HepG2 (cell line): Measurements from ENCODE around the gene CHKA. TPM values are rescaled to one million over a fixed set of nuclear protein-coding genes. Genes with fewer than 3 reads are reported as not detected.
A peak's percentile ranks its signal among the peaks of the same experiment; 100 is the strongest.

ENCODE experiments used
- HNF4G ChIP-seq, 2 experiments: sonication (generic) in 1 of 2; formaldehyde crosslinking in 1 of 2; IDR thresholded peaks; 2 replicates each; pipeline versions ENCODE4 v1.4.0 to v1.6.1; 2011 to 2020; ENCODE audit warnings: borderline replicate concordance in 2 of 2, low read depth in 2 of 2, mild to moderate bottlenecking in 2 of 2, low read length in 1 of 2, missing genetic modification reagents in 1 of 2, moderate library complexity in 1 of 2
- HNRNPUL1 ChIP-seq: fragments of 200-400 bp; formaldehyde crosslinking; IDR thresholded peaks from 2 replicates; pipeline ENCODE4 v1.6.1; 2017; ENCODE audit warnings: low read depth, mild to moderate bottlenecking, low read length, moderate library complexity
- ISL2 ChIP-seq: sonication (generic); formaldehyde crosslinking; IDR thresholded peaks from 2 replicates; pipeline ENCODE4 v1.5.0; 2020; ENCODE audit warnings: missing genetic modification reagents
- KLF6 ChIP-seq: IDR thresholded peaks from 2 replicates; pipeline ENCODE4 v1.8.0; 2016; ENCODE audit warnings: missing biosample characterization, missing genetic modification reagents
- TCF7L2 ChIP-seq: IDR thresholded peaks from 2 replicates; pipeline ENCODE4 v1.6.1; 2011; ENCODE audit warnings: mild to moderate bottlenecking, low read depth, low read length, moderate library complexity
- ZMAT3 ChIP-seq: sonication (generic); formaldehyde crosslinking; conservative IDR thresholded peaks from 2 replicates; pipeline ENCODE4 v1.7.0; 2021; ENCODE audit warnings: missing genetic modification reagents
- ZNF431 ChIP-seq: sonication (generic); formaldehyde crosslinking; IDR thresholded peaks from 2 replicates; pipeline ENCODE4 v1.9.0; 2022; ENCODE audit warnings: missing genetic modification reagents, low read depth, mild to moderate bottlenecking, borderline replicate concordance
- ZNF543 ChIP-seq: sonication (generic); formaldehyde crosslinking; IDR thresholded peaks from 2 replicates; pipeline ENCODE4 v1.4.0; 2020; ENCODE audit warnings: mild to moderate bottlenecking, missing genetic modification reagents
- ZNF598 ChIP-seq: sonication (generic); formaldehyde crosslinking; IDR thresholded peaks from 2 replicates; pipeline ENCODE4 v1.5.1; 2020; ENCODE audit warnings: mild to moderate bottlenecking, missing genetic modification reagents, borderline replicate concordance
- ZNF614 ChIP-seq: IDR thresholded peaks from 2 replicates; pipeline ENCODE4 v1.6.1; 2018; ENCODE audit warnings: missing biosample characterization, missing genetic modification reagents, inconsistent platforms, borderline replicate concordance
- ZNF879 ChIP-seq: sonication (generic); formaldehyde crosslinking; IDR thresholded peaks from 2 replicates; pipeline ENCODE4 v1.8.1; 2023; ENCODE audit warnings: missing genetic modification reagents
- polyA plus RNA-seq, 8 experiments: library from polyadenylated mRNA; depleted of rRNA in 3 of 8; stranded (reverse) in 7 of 8; unstranded in 1 of 8; fragments of >200 nt; fragmentation: Illumina TruSeq in 4 of 8; extraction: Trizol in 4 of 8; gene quantifications; 2 replicates each; pipeline versions ENCODE4 v1.2.1 to v1.2.3, GENCODE V29; 2011 to 2016; ENCODE audit warnings: low read depth in 4 of 8, missing spikeins in 1 of 8, mixed read lengths in 1 of 8; ENCODE audit not compliant: insufficient read depth in 1 of 8
- total RNA-seq, 5 experiments: library from RNA; depleted of rRNA; stranded (reverse); fragments of >200 nt; fragmentation: Illumina TruSeq; extraction: Trizol; gene quantifications; 2 replicates each; pipeline ENCODE4 v1.2.3, GENCODE V29; 2016; ENCODE audit warnings: low read depth in 1 of 5
- TF ChIP-seq, protein P1 (sequence below): sonication (generic); formaldehyde crosslinking; IDR thresholded peaks from 2 replicates; pipeline ENCODE4 v1.5.1; 2020; ENCODE audit warnings: mild to moderate bottlenecking, missing genetic modification reagents
- TF ChIP-seq, protein P2 (sequence below): sonication (generic); formaldehyde crosslinking; IDR thresholded peaks from 2 replicates; pipeline ENCODE4 v1.4.0; 2020; ENCODE audit warnings: missing genetic modification reagents

Gene CHKA
- total and polyA plus RNA-seq, 2 of the 13 experiments (the other 11 are each of a cell fraction or from before 2014, with no cell fraction given), result 71.6 to 92.7 TPM

DNA sequence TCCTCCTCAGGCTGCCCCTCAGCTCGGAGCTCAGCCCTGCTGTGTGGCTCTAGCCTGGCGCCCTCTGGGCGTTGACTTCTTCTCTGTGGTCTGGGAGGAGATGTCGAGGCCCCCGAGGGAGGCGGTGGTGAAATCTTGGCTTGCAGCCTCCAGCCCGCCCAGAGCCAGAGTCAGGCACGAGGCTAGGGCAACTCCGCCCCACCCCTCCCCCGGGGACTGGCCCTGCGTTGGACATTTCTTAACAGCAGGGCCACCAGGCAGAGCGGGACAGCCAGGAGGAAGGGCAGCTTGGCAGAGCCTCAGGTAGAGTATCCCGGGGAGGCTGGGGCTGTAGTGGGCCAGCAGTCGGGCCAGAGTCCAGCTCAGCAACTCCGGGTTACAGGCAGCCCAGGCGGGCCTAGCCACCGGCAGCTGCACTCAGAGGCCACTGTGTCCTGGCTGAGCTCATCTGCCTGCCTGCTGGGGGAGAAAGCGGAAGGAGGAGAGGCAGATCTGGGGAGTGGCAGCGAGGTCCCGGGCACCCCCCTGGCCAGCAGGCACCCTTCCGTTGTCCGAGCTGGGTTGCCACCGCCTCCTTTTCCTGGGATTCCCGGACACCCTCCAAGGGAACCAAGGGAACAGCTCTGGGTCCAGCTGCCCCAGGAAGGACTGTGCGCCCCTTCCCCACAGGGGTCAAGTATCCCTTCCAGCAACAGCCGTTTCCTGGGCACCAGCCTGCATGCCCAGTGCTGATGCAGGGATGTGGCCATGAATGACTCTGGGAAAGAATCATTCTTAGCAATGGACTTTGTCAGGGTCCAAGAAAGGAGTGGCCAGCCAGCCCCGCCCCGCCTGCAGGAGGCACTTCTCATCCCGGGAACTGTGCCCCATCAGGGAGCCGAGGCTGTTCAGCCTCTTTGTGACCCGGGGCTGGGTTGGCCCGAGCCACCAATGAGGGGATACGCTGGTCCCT lies 110.8 kb downstream of the CHKA start, which contains the start of gene ALDH3B1 (continued):
- TF ChIP-seq, protein P1, sequence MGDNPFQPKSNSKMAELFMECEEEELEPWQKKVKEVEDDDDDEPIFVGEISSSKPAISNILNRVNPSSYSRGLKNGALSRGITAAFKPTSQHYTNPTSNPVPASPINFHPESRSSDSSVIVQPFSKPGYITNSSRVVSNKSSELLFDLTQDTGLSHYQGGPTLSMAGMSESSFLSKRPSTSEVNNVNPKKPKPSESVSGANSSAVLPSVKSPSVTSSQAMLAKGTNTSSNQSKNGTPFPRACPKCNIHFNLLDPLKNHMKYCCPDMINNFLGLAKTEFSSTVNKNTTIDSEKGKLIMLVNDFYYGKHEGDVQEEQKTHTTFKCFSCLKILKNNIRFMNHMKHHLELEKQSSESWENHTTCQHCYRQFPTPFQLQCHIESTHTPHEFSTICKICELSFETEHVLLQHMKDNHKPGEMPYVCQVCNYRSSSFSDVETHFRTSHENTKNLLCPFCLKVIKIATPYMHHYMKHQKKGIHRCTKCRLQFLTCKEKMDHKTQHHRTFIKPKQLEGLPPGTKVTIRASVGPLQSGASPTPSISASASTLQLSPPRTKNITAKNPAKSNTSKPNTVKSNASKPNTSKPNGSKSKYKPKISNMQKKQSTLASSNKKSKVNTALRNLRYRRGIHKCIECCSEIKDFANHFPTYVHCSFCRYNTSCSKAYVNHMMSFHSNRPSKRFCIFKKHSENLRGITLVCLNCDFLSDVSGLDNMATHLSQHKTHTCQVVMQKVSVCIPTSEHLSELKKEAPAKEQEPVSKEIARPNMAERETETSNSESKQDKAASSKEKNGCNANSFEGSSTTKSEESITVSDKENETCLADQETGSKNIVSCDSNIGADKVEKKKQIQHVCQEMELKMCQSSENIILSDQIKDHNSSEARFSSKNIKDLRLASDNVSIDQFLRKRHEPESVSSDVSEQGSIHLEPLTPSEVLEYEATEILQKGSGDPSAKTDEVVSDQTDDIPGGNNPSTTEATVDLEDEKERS, result no peak
- no peak; the same call in 1 of the 2 replicates for TF ChIP-seq ZNF614 (CRISPR knock-in tag)
- TF ChIP-seq KLF6 (CRISPR knock-in tag), result no peak
- TF ChIP-seq TCF7L2, result no peak
- no peak for TF ChIP-seq ZNF431 (CRISPR knock-in tag)
- peak; percentile 43; the same call in 1 of the 2 replicates for TF ChIP-seq ISL2
- TF ChIP-seq HNRNPUL1, result no peak
- TF ChIP-seq ZNF543 (CRISPR knock-in tag), result 0 out of 2 replicates have a peak, but pooled peaks have one; percentile 47
- no peak for TF ChIP-seq HNF4G (IDR thresholded peaks at IDR 0.05; ENCODE audit: borderline replicate concordance, low read depth, low read length)
- TF ChIP-seq HNF4G (CRISPR knock-in tag; IDR thresholded peaks at IDR 0.05; ENCODE audit: borderline replicate concordance, low read depth), result no peak; the same call in 1 of the 2 replicates
- 0 out of 2 replicates have a peak, but pooled peaks have one; percentile 17 for TF ChIP-seq ZNF879 (CRISPR knock-in tag)
- TF ChIP-seq, protein P2, sequence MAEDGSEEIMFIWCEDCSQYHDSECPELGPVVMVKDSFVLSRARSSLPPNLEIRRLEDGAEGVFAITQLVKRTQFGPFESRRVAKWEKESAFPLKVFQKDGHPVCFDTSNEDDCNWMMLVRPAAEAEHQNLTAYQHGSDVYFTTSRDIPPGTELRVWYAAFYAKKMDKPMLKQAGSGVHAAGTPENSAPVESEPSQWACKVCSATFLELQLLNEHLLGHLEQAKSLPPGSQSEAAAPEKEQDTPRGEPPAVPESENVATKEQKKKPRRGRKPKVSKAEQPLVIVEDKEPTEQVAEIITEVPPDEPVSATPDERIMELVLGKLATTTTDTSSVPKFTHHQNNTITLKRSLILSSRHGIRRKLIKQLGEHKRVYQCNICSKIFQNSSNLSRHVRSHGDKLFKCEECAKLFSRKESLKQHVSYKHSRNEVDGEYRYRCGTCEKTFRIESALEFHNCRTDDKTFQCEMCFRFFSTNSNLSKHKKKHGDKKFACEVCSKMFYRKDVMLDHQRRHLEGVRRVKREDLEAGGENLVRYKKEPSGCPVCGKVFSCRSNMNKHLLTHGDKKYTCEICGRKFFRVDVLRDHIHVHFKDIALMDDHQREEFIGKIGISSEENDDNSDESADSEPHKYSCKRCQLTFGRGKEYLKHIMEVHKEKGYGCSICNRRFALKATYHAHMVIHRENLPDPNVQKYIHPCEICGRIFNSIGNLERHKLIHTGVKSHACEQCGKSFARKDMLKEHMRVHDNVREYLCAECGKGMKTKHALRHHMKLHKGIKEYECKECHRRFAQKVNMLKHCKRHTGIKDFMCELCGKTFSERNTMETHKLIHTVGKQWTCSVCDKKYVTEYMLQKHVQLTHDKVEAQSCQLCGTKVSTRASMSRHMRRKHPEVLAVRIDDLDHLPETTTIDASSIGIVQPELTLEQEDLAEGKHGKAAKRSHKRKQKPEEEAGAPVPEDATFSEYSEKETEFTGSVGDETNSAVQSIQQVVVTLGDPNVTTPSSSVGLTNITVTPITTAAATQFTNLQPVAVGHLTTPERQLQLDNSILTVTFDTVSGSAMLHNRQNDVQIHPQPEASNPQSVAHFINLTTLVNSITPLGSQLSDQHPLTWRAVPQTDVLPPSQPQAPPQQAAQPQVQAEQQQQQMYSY, result no peak; the same call in 1 of the 2 replicates
- no peak for TF ChIP-seq ZMAT3
- no peak for TF ChIP-seq ZNF598
